GM12864 (cell line): Measurements from ENCODE around the gene HDAC4.

Experiments used
- DNase-seq: peaks from one replicate; pipeline ENCODE4 v3.0.0-alpha.2; 2011; ENCODE audit warnings: low read depth
- H3K4me3 ChIP-seq: 2 replicates; pipeline ENCODE4 v1.5.1; 2011; ENCODE audit warnings: mild to moderate bottlenecking, low read depth, low read length, control low read depth
- TF ChIP-seq, protein P1 (sequence below): IDR thresholded peaks from 2 replicates; pipeline ENCODE4 v1.5.1; 2011; ENCODE audit warnings: low read depth, mild to moderate bottlenecking, moderate library complexity, low read length, control low read depth, inconsistent platforms; ENCODE audit errors: missing control alignments

The HDAC4 gene

DNA sequence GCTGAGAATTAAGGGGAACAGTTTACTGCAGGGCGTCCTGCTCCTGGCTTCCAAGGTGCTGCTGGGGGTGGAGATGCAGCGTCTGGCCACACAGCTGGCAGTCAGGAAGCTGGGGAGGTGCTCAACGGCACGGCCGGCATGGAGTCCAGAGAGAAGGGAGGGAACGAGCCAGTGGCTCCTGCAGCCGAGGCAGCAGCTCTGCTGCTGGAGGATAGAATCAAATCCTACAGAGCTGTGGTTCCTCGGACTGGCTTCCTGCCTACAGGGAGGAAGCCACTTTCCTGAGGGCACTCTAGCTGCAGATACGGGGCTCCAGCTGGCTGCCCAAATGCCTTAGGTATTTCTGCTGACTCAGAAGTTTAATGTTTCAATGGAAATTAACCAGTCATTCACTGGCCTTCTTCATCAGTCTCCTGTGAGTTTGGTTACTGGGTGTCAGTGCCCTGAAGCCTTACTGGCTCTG lies 286.7 kb downstream of the HDAC4 start:
- TF ChIP-seq, protein P1, sequence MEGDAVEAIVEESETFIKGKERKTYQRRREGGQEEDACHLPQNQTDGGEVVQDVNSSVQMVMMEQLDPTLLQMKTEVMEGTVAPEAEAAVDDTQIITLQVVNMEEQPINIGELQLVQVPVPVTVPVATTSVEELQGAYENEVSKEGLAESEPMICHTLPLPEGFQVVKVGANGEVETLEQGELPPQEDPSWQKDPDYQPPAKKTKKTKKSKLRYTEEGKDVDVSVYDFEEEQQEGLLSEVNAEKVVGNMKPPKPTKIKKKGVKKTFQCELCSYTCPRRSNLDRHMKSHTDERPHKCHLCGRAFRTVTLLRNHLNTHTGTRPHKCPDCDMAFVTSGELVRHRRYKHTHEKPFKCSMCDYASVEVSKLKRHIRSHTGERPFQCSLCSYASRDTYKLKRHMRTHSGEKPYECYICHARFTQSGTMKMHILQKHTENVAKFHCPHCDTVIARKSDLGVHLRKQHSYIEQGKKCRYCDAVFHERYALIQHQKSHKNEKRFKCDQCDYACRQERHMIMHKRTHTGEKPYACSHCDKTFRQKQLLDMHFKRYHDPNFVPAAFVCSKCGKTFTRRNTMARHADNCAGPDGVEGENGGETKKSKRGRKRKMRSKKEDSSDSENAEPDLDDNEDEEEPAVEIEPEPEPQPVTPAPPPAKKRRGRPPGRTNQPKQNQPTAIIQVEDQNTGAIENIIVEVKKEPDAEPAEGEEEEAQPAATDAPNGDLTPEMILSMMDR, result no peak
- no peak for DNase-seq
- no peak overlapping the region for H3K4me3 ChIP-seq

DNA sequence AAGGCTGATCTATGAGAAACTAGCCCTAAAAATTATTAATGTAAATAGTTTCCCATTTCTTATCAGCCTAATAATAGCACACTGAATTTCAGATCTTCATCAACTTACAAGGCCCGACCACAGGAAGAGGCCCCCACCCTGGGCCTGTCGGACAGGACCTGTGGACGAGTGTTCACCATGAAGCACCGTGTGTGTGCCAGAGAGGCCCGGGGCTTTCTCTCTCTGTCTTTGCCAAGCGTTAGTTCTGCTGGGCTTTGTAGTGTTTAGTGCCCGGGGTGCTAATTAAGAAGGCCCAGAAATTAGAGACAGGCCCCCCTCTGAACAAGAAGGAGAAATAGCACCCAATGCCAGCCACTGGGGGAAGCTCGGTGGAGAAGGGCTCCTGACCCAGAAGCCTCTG lies 287.2 kb downstream of the HDAC4 start:
- TF ChIP-seq, protein P1, result no peak
- no peak overlapping the region for H3K4me3 ChIP-seq
- DNase-seq, result no peak

DNA sequence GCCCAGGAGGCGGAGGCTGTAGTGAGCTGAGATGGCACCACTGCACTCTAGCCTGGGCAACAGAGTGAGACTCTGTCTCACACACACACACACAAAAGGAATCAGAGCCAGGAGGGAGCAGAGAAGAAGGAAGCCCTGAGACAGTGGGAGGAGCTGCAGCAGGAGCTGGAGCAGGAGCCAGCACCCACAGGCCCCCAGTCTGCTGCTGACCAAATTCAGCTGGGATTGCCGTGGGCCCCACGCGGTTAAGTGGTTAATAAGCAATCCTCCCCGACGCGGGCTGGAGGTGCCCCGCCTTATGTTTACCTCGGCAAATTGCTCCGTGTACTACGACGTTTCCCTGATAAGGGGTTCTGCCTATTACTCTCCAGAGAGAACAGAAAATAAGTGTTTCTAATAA lies 287.6 kb downstream of the HDAC4 start:
- no peak overlapping the region for H3K4me3 ChIP-seq
- DNase-seq, result no peak
- TF ChIP-seq, protein P1, result no peak

DNA sequence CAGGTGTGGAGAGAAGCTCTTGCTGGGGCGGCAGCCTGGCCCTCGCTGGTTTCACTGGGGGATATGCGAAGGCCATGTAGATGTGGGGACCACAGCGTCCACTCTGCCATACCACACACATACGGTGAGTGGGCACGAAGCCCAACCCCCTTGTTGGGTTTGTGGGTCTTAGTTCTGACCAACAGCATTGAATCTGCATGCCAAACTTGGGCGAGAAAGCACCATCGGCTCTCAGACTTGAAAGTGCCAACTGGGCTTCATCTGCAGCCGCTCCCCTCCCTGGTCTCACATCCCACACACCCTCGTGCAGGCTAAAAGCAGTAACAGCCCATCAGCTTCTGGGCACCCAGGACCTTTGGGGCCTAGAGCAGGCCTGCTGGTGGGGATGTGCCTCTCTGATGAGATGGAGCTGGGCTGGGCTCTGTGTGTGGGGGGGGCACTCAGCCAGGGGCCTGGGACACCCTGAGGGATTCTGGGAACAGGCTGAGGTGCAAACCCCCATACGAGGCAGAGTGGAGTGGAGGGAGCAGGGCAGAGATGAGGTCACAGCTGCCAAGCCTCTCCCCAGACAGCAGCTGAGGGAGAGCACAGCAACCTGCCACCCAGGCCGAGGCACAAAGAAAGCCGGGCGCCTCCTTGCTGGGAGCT lies 288.6 kb downstream of the HDAC4 start:
- H3K4me3 ChIP-seq, result no peak overlapping the region
- DNase-seq, result no peak
- TF ChIP-seq, protein P1, result no peak

DNA sequence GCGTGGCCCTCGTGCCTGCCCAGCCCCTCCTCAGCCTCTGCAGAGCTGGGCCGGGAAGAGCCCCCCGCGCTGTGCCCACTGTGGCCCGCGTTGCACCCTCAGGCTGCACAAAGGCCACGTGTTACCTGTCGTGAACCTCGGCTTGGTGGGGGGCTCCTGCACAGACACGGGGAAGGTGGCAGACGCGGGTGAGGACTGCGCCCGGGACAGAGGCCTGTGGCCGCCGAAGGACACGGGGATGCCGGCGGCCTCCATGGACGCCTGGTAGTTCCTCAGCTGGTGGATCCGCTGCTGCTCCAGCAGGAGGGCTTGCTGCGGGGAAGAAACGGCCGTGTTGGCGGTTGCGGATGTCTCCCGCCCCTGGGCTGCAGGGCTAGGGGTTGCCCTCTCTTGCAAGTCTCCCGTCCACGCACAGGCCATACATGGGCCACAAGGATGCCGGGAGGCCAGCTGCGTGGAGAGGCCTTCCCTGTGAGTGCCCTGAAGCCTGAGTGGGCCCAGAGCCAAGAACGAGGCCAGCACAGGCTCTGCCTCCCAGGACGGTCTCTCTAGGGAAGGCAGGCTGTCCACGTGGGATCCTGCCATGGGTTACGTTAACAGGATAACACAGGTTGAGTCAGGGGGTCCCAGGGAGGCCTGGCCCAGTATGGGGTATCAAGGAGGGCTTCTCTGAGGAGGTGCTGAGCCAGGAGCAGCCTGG lies 289.3 kb downstream of the HDAC4 start:
- H3K4me3 ChIP-seq, result no peak overlapping the region
- TF ChIP-seq, protein P1, result no peak
- no peak for DNase-seq

DNA sequence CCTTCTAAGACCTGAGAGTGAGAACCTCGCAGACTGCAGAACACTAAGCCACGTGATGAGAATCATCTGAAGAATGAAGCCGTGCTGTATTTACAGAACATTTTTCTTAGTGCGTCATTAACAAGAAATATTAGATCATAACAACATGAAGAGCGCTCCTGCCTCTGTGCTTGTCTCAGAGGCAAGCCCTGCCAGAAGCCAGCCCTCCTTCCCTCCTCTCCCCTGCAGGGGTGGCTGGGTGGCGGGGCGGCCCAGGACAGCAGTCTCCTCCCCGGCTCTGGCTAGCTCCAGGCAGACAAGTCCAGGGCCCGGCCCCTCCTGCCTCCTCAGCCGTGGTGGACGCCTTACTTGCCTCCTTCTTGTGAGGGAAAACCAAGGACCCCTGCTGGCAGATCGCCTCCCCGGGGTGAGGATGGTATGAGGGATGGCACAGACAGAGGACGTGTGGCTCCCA lies 290.2 kb downstream of the HDAC4 start:
- no peak for DNase-seq
- H3K4me3 ChIP-seq, result no peak overlapping the region
- TF ChIP-seq, protein P1, result no peak

DNA sequence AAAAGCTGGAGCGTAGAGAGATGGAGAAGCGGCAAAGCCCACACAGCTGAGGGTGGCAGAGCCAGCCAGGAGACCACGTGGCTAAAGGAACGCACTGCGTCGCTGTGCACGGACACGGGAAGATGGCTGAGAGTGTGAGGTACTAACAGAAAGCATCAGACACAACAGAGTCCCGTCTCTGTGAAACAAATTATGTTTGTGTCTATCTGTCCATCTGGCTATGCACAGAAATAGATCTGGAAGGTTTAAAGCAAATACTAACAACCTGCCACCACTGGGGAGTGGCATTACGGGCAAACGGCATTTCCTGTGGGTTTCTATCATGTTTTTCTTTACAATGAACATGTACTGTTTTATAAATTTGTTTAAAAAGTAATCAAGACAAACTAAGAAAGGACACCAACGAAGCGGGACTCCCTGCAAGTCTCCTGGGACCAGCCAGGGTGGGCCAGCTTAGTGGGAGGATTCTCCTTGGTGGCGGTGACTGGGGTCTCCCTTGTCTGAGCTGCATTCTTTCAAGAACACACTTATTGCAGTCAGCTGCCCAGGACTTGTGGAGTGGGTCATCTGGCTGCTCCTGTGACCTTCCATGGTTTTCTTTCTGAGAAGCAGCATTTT lies 290.8 kb downstream of the HDAC4 start:
- H3K4me3 ChIP-seq, result no peak overlapping the region
- DNase-seq, result no peak
- TF ChIP-seq, protein P1, result no peak
